GM12878 (cell line): Measurements from ENCODE around the gene RAB44. TPM values are rescaled to one million over a fixed set of nuclear protein-coding genes. Genes with fewer than 3 reads are reported as not detected.

Experiments used
- BCL11A ChIP-seq: IDR thresholded peaks from 2 replicates; pipeline ENCODE4 v1.6.1; 2011; ENCODE audit warnings: low read depth, low read length
- CBFB ChIP-seq: IDR thresholded peaks from 2 replicates; pipeline ENCODE4 v1.6.1; 2016; ENCODE audit warnings: antibody characterized with exemption, low read depth
- CHD1 ChIP-seq: IDR thresholded peaks from 2 replicates; pipeline ENCODE4 v1.6.1; 2012; ENCODE audit warnings: low read depth, low read length, improper control_type of control experiment
- EED ChIP-seq: sonication (generic); IDR thresholded peaks from 2 replicates; pipeline ENCODE4 v1.6.1; 2016; ENCODE audit warnings: antibody characterized with exemption, low read depth
- ESRRA ChIP-seq: IDR thresholded peaks from 2 replicates; pipeline ENCODE4 v1.6.1; 2012; ENCODE audit warnings: mild to moderate bottlenecking, low read length, improper control_type of control experiment
- FOS ChIP-seq: IDR thresholded peaks from 3 replicates; pipeline ENCODE4 v1.6.1; 2011; ENCODE audit warnings: borderline replicate concordance; ENCODE audit not compliant: insufficient read length; ENCODE audit errors: extremely low read depth
- GABPA ChIP-seq: IDR thresholded peaks from 2 replicates; pipeline ENCODE4 v1.6.1; 2014; ENCODE audit warnings: antibody characterized with exemption, low read depth, mild to moderate bottlenecking, inconsistent platforms
- HDAC6 ChIP-seq: fragments of 200-600 bp; sonication (generic); IDR thresholded peaks from one replicate; pipeline ENCODE4 v1.8.0; 2017; ENCODE audit warnings: antibody characterized with exemption; ENCODE audit not compliant: unreplicated experiment
- MEF2B ChIP-seq: fragments of 450-650 bp; IDR thresholded peaks from 2 replicates; pipeline ENCODE4 v1.6.1; 2018; ENCODE audit warnings: mild to moderate bottlenecking, moderate library complexity; ENCODE audit not compliant: partially characterized antibody, poor library complexity, severe bottlenecking
- MYC ChIP-seq: IDR thresholded peaks from 2 replicates; pipeline ENCODE4 v1.6.1; 2011; ENCODE audit warnings: mild to moderate bottlenecking, low read length, moderate library complexity, inconsistent platforms; ENCODE audit not compliant: insufficient read depth, insufficient replicate concordance, insufficient read length, severe bottlenecking
- NFIC ChIP-seq: IDR thresholded peaks from 2 replicates; pipeline ENCODE4 v1.6.1; 2012; ENCODE audit warnings: low read depth, mild to moderate bottlenecking, inconsistent platforms, low read length, moderate library complexity
- NKRF ChIP-seq: fragments of 450-650 bp; conservative IDR thresholded peaks from 2 replicates; pipeline ENCODE4 v1.6.1; 2017; ENCODE audit warnings: mild to moderate bottlenecking, moderate library complexity
- NR2F1 ChIP-seq: fragments of 450-650 bp; conservative IDR thresholded peaks from 2 replicates; pipeline ENCODE4 v1.6.1; 2017; ENCODE audit warnings: mild to moderate bottlenecking
- PKNOX1 ChIP-seq: fragments of 450-650 bp; IDR thresholded peaks from 2 replicates; pipeline ENCODE4 v1.6.1; 2016; ENCODE audit warnings: mild to moderate bottlenecking
- PML ChIP-seq: IDR thresholded peaks from 2 replicates; pipeline ENCODE4 v1.6.1; 2012; ENCODE audit warnings: low read length, inconsistent platforms
- POLR2AphosphoS2 ChIP-seq: IDR thresholded peaks from 2 replicates; pipeline ENCODE4 v1.6.1; 2011; ENCODE audit warnings: low read depth, mild to moderate bottlenecking, low read length, improper control_type of control experiment, moderate library complexity
- POLR2AphosphoS5 ChIP-seq: IDR thresholded peaks from 2 replicates; pipeline ENCODE4 v1.6.1; 2011; ENCODE audit warnings: mild to moderate bottlenecking, low read length, inconsistent platforms
- POU2F2 ChIP-seq: IDR thresholded peaks from 3 replicates; pipeline ENCODE4 v1.6.1; 2011; ENCODE audit warnings: low read depth, mild to moderate bottlenecking, low read length, borderline replicate concordance
- RELA ChIP-seq: fragments of 450-650 bp; IDR thresholded peaks from 2 replicates; pipeline ENCODE4 v1.8.0; 2014; ENCODE audit warnings: borderline replicate concordance; ENCODE audit not compliant: partially characterized antibody
- SMAD5 ChIP-seq: IDR thresholded peaks from 2 replicates; pipeline ENCODE4 v1.6.1; 2016; ENCODE audit warnings: antibody characterized with exemption, low read depth
- ZBTB33 ChIP-seq: fragments of 450-650 bp; IDR thresholded peaks from 2 replicates; pipeline ENCODE4 v1.6.1; 2017; ENCODE audit warnings: mild to moderate bottlenecking
- polyA plus RNA-seq, 11 experiments: library from polyadenylated mRNA; depleted of rRNA in 4 of 11; unstranded in 6 of 11; stranded (reverse) in 5 of 11; fragments of >200 nt; fragmentation: Nextera tagmentation in 4 of 11; fragmentation: Illumina TruSeq in 1 of 11; extraction: Ambion mirVana in 4 of 11; extraction: Trizol in 1 of 11; gene quantifications; 1 replicate in 1 of 11; 2 replicates in 10 of 11; pipeline versions ENCODE4 v1.2.1 to v1.2.3, GENCODE V29; 2011 to 2016; ENCODE audit warnings: inconsistent platforms in 2 of 11, missing spikeins in 2 of 11, low read depth in 1 of 11
- total RNA-seq, 4 experiments: library from RNA; depleted of rRNA in 3 of 4; stranded (reverse); fragments of >200 nt in 3 of 4; fragmentation: Illumina TruSeq in 1 of 4; extraction: Trizol in 1 of 4; gene quantifications; 2 replicates each; pipeline versions ENCODE4 v1.2.1 to v1.2.3, GENCODE V29; 2013 to 2021
- TF ChIP-seq, protein P1 (sequence below): fragments of 450-650 bp; IDR thresholded peaks from 2 replicates; pipeline ENCODE4 v1.6.1; 2016; ENCODE audit warnings: mild to moderate bottlenecking
- TF ChIP-seq, protein P2 (sequence below): IDR thresholded peaks from 2 replicates; pipeline ENCODE4 v1.6.1; 2011; ENCODE audit warnings: borderline replicate concordance, low read depth, mild to moderate bottlenecking, moderate library complexity, low read length; ENCODE audit not compliant: insufficient read depth, poor library complexity, severe bottlenecking

The RAB44 gene
- total and polyA plus RNA-seq, 10 of the 15 experiments (the other 5 are each of a cell fraction or from before 2014, with no cell fraction given) = 0.01 to 0.08 (median 0.05) TPM; not detected in 2

- TF ChIP-seq ZBTB33 (no peak), POLR2AphosphoS5 (peak; percentile 50; the same call in 1 of the 2 replicates), NR2F1 (no peak), NKRF (no peak), BCL11A (no peak), POU2F2 (peak; percentile 29; the same call in 1 of the 3 replicates), PKNOX1 (no peak), PML (peak; percentile 36; the same call in 1 of the 2 replicates), MEF2B (no peak), RELA (no peak), SMAD5 (0 out of 2 replicates have a peak, but pooled peaks have one; percentile 45), NFIC (no peak), CHD1 (no peak), CBFB (no peak), FOS (no peak), POLR2AphosphoS2 (peak; percentile 68; the same call in 1 of the 2 replicates), EED (no peak), MYC (no peak), ESRRA (no peak), GABPA (no peak), HDAC6 (no peak)
- TF ChIP-seq, protein P1, sequence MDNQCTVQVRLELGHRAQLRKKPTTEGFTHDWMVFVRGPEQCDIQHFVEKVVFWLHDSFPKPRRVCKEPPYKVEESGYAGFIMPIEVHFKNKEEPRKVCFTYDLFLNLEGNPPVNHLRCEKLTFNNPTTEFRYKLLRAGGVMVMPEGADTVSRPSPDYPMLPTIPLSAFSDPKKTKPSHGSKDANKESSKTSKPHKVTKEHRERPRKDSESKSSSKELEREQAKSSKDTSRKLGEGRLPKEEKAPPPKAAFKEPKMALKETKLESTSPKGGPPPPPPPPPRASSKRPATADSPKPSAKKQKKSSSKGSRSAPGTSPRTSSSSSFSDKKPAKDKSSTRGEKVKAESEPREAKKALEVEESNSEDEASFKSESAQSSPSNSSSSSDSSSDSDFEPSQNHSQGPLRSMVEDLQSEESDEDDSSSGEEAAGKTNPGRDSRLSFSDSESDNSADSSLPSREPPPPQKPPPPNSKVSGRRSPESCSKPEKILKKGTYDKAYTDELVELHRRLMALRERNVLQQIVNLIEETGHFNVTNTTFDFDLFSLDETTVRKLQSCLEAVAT = no peak
- TF ChIP-seq, protein P2, sequence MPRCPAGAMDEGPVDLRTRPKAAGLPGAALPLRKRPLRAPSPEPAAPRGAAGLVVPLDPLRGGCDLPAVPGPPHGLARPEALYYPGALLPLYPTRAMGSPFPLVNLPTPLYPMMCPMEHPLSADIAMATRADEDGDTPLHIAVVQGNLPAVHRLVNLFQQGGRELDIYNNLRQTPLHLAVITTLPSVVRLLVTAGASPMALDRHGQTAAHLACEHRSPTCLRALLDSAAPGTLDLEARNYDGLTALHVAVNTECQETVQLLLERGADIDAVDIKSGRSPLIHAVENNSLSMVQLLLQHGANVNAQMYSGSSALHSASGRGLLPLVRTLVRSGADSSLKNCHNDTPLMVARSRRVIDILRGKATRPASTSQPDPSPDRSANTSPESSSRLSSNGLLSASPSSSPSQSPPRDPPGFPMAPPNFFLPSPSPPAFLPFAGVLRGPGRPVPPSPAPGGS = no peak
These were observed 12.3 kb upstream of the RAB44 start (continued) for GRCh38 chr6:36685166-36685924.
